Retina (tissue), 1 donor: ENCODE results near the gene VEPH1.

Experiments used
- DNase-seq: peaks from one replicate; pipeline ENCODE4 v3.0.0-alpha.2; 2016

VEPH1 gene

GRCh38 chr3:157423337-157423736, 79.9 kb downstream of the VEPH1 start:
- no peak for DNase-seq

- no peak for DNase-seq
These were observed 82.5 kb downstream of the VEPH1 start for GRCh38 chr3:157420606-157421130.

- no peak for DNase-seq
These were observed 85.1 kb downstream of the VEPH1 start for GRCh38 chr3:157418104-157418503.

GRCh38 chr3:157417247-157417646, 86.0 kb downstream of the VEPH1 start:
- DNase-seq, result no peak

- DNase-seq, result no peak
These were observed 86.7 kb downstream of the VEPH1 start for GRCh38 chr3:157416347-157417087.

GRCh38 chr3:157414861-157415260, 88.4 kb downstream of the VEPH1 start:
- DNase-seq, result no peak

GRCh38 chr3:157412323-157412855, 90.8 kb downstream of the VEPH1 start:
- DNase-seq, result no peak

- DNase-seq, result no peak
These were observed 92.3 kb downstream of the VEPH1 start for GRCh38 chr3:157410945-157411344.

GRCh38 chr3:157409516-157409915, 93.7 kb downstream of the VEPH1 start:
- no peak for DNase-seq

GRCh38 chr3:157408499-157409149, 94.6 kb downstream of the VEPH1 start:
- no peak for DNase-seq

- no peak for DNase-seq
These were observed 95.4 kb downstream of the VEPH1 start for GRCh38 chr3:157407769-157408168.

- no peak for DNase-seq
These were observed 96.8 kb downstream of the VEPH1 start for GRCh38 chr3:157406394-157406793.

- DNase-seq, result no peak
These were observed 97.8 kb downstream of the VEPH1 start for GRCh38 chr3:157405457-157405856.

GRCh38 chr3:157404381-157404780, 98.8 kb downstream of the VEPH1 start:
- no peak for DNase-seq

- no peak for DNase-seq
These were observed 104.6 kb downstream of the VEPH1 start for GRCh38 chr3:157398598-157398997.

GRCh38 chr3:157394411-157394810, 108.8 kb downstream of the VEPH1 start:
- DNase-seq, result no peak

GRCh38 chr3:157393113-157393512, 110.1 kb downstream of the VEPH1 start:
- no peak for DNase-seq

GRCh38 chr3:157392104-157392503, 111.1 kb downstream of the VEPH1 start:
- no peak for DNase-seq

GRCh38 chr3:157390713-157391515, 112.3 kb downstream of the VEPH1 start:
- DNase-seq, result no peak

GRCh38 chr3:157388976-157389375, 114.2 kb downstream of the VEPH1 start:
- DNase-seq, result no peak

- no peak for DNase-seq
These were observed 115.3 kb downstream of the VEPH1 start for GRCh38 chr3:157387708-157388435.

- no peak for DNase-seq
These were observed 118.7 kb downstream of the VEPH1 start for GRCh38 chr3:157384491-157384890.

- DNase-seq, result no peak
These were observed 119.2 kb downstream of the VEPH1 start for GRCh38 chr3:157384031-157384430.
